HG03103 (cell line): Measurements from ENCODE around the gene RNF19B.

Source experiments
- ATAC-seq: cut with Tn5 transposase; IDR thresholded peaks from one replicate; pipeline ENCODE4 v1.9.1; 2021; ENCODE audit warnings: low read depth; ENCODE audit not compliant: unreplicated experiment

Gene RNF19B

GRCh38 chr1:32903991-32904785 lies 60.4 kb downstream of the RNF19B start:
- ATAC-seq = no peak

- ATAC-seq = no peak
These were observed 62.1 kb downstream of the RNF19B start for GRCh38 chr1:32902535-32902920.

- no peak for ATAC-seq
These were observed 62.6 kb downstream of the RNF19B start for GRCh38 chr1:32901823-32902534.

- no peak for ATAC-seq
These were observed 63.4 kb downstream of the RNF19B start, which contains the start of gene TMEM54 for GRCh38 chr1:32900956-32901822. TSS of gene TMEM54 (minus strand) at chr1:32901389. CDS start at chr1:32901238, 151 bp downstream.

- ATAC-seq = no peak
These were observed 64.1 kb downstream of the RNF19B start for GRCh38 chr1:32900371-32900955.

- ATAC-seq = no peak
These were observed 64.9 kb downstream of the RNF19B start for GRCh38 chr1:32899586-32900296.

- no peak for ATAC-seq
These were observed 65.7 kb downstream of the RNF19B start for GRCh38 chr1:32898958-32899357.

- no peak for ATAC-seq
These were observed 66.6 kb downstream of the RNF19B start for GRCh38 chr1:32898056-32898455.

GRCh38 chr1:32897082-32898049 lies 67.2 kb downstream of the RNF19B start:
- no peak for ATAC-seq

GRCh38 chr1:32896451-32896850 lies 68.2 kb downstream of the RNF19B start:
- no peak for ATAC-seq

GRCh38 chr1:32895325-32896215 lies 69.0 kb downstream of the RNF19B start:
- no peak for ATAC-seq

GRCh38 chr1:32894681-32895080 lies 69.9 kb downstream of the RNF19B start:
- ATAC-seq = no peak

- no peak for ATAC-seq
These were observed 70.5 kb downstream of the RNF19B start for GRCh38 chr1:32894019-32894600.

GRCh38 chr1:32893198-32894018 lies 71.2 kb downstream of the RNF19B start:
- no peak for ATAC-seq

GRCh38 chr1:32892368-32893197 lies 72.0 kb downstream of the RNF19B start:
- no peak for ATAC-seq

GRCh38 chr1:32891630-32892029 lies 73.0 kb downstream of the RNF19B start:
- no peak for ATAC-seq
